Measurements from ENCODE around the gene DPM3.
"Not testable (repeated sequence)": the region's sequence is repeated elsewhere in the genome, so short reads cannot be mapped to it uniquely, and the experiment has no call there.

Gene DPM3, protein sequence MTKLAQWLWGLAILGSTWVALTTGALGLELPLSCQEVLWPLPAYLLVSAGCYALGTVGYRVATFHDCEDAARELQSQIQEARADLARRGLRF

GRCh38 chr1:155139895-155140629 lies at the start of gene DPM3:
Gene DPM3, minus strand, starts transcription at chr1:155140531. Its CDS starts 291 bp downstream, at chr1:155140240.
- Mint-ChIP-seq H3K27ac (ENCODE audit: low read depth) (peak within 1 kb of the TSS; percentile 85), H3K36me3 (ENCODE audit: insufficient read depth) (peaks cover 9% of the 10 kb centered on the region), H3K27me3 (peaks cover under 1% of the 10 kb centered on the region), H3K4me1 (peaks cover 36% of the 10 kb centered on the region), H3K9me3 (no peaks in the 10 kb centered on the region), H3K4me3 (peak within 1 kb of the TSS; percentile 89)
- DNase-seq (ENCODE audit: low spot score in 2 of 2) (peak; percentile 69 to 72), ATAC-seq (replicated peaks; ENCODE audit: extremely low read depth, poor library complexity, severe bottlenecking) (peak; percentile 66)

DNA sequence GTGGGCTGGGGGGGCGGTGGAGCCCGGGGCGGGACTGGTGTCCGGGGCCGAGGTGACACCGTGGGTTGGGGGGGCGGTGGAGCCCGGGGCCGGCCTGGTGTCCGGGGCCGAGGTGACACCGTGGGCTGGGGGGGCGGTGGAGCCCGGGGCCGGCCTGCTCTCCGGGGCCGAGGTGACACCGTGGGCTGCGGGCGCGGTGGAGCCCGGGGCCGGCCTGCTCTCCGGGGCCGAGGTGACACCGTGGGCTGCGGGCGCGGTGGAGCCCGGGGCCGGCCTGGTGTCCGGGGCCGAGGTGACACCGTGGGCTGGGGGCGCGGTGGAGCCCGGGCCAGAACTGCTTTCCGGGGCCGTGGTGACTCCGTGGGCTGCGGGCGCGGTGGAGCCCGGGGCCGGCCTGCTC lies 49.6 kb upstream of the DPM3 start:
- not testable (repeated sequence) for H3K27ac Mint-ChIP-seq (ENCODE audit: low read depth); ATAC-seq (replicated peaks; ENCODE audit: extremely low read depth, poor library complexity, severe bottlenecking); H3K27me3 Mint-ChIP-seq; DNase-seq (ENCODE audit: low spot score in 2 of 2); H3K36me3 Mint-ChIP-seq (ENCODE audit: insufficient read depth); H3K9me3 Mint-ChIP-seq; H3K4me3 Mint-ChIP-seq
- H3K4me1 Mint-ChIP-seq, result peaks cover 40% of the 10 kb centered on the region

DNA sequence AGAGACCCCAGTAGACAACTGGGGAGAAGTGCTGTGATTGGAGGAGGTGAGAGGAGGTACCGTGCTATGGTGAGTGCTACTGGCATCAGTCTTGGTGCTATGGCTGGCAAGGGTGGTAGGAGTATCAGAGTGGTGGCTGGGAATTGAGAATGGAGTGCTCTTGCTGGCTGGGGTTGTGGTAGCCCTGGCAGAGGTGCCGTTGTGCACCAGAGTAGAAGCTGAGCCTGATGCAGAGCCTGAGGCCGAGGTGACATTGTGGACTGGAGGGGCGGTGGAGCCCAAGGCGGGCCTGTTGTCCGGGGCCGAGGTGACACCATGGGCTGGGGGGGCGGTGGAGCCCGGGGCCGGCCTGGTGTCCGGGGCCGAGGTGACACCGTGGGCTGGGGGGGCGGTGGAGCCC lies 47.9 kb upstream of the DPM3 start:
- H3K27ac Mint-ChIP-seq (ENCODE audit: low read depth), result no peak overlapping the region
- ATAC-seq (replicated peaks; ENCODE audit: extremely low read depth, poor library complexity, severe bottlenecking) (no peak), DNase-seq (ENCODE audit: low spot score in 2 of 2) (no peak)
- H3K4me1 Mint-ChIP-seq, result peaks cover 24% of the 10 kb centered on the region
- no peaks in the 10 kb centered on the region for H3K27me3 Mint-ChIP-seq
- peak overlapping the region; percentile 45 for H3K4me3 Mint-ChIP-seq
- H3K9me3 Mint-ChIP-seq, result no peaks in the 10 kb centered on the region
- H3K36me3 Mint-ChIP-seq (ENCODE audit: insufficient read depth), result peaks cover 4% of the 10 kb centered on the region

- H3K4me3 Mint-ChIP-seq, result no peak overlapping the region
- ATAC-seq (replicated peaks; ENCODE audit: extremely low read depth, poor library complexity, severe bottlenecking) (no peak), DNase-seq (ENCODE audit: low spot score in 2 of 2) (no peak)
- H3K27me3 Mint-ChIP-seq, result no peaks in the 10 kb centered on the region
- H3K4me1 Mint-ChIP-seq, result peaks cover 19% of the 10 kb centered on the region
- no peaks in the 10 kb centered on the region for H3K9me3 Mint-ChIP-seq
- H3K27ac Mint-ChIP-seq (ENCODE audit: low read depth), result no peak overlapping the region
- H3K36me3 Mint-ChIP-seq (ENCODE audit: insufficient read depth), result peaks cover 7% of the 10 kb centered on the region
These were observed 47.1 kb upstream of the DPM3 start for GRCh38 chr1:155187456-155187891.

- Mint-ChIP-seq H3K9me3 (no peaks in the 10 kb centered on the region), H3K4me3 (no peak overlapping the region), H3K27ac (ENCODE audit: low read depth) (no peak overlapping the region), H3K27me3 (no peaks in the 10 kb centered on the region), H3K4me1 (peaks cover 14% of the 10 kb centered on the region), H3K36me3 (ENCODE audit: insufficient read depth) (peaks cover 7% of the 10 kb centered on the region)
- DNase-seq (ENCODE audit: low spot score in 2 of 2), result no peak
- no peak for ATAC-seq (replicated peaks; ENCODE audit: extremely low read depth, poor library complexity, severe bottlenecking)
These were observed 46.6 kb upstream of the DPM3 start for GRCh38 chr1:155186794-155187455.

- DNase-seq (ENCODE audit: low spot score in 2 of 2) (no peak), ATAC-seq (replicated peaks; ENCODE audit: extremely low read depth, poor library complexity, severe bottlenecking) (no peak)
- H3K36me3 Mint-ChIP-seq (ENCODE audit: insufficient read depth), result peaks cover 7% of the 10 kb centered on the region
- no peak overlapping the region for H3K27ac Mint-ChIP-seq (ENCODE audit: low read depth)
- H3K4me1 Mint-ChIP-seq, result peaks cover 12% of the 10 kb centered on the region
- H3K4me3 Mint-ChIP-seq, result no peak overlapping the region
- no peaks in the 10 kb centered on the region for H3K9me3 Mint-ChIP-seq
- no peaks in the 10 kb centered on the region for H3K27me3 Mint-ChIP-seq
These were observed 45.9 kb upstream of the DPM3 start for GRCh38 chr1:155186067-155186793.

GRCh38 chr1:155185783-155186066 lies 45.4 kb upstream of the DPM3 start:
- Mint-ChIP-seq H3K36me3 (ENCODE audit: insufficient read depth) (peaks cover 7% of the 10 kb centered on the region), H3K4me1 (peaks cover 12% of the 10 kb centered on the region), H3K9me3 (no peaks in the 10 kb centered on the region), H3K27me3 (no peaks in the 10 kb centered on the region), H3K27ac (ENCODE audit: low read depth) (no peak overlapping the region), H3K4me3 (no peak overlapping the region)
- ATAC-seq (replicated peaks; ENCODE audit: extremely low read depth, poor library complexity, severe bottlenecking) (no peak), DNase-seq (ENCODE audit: low spot score in 2 of 2) (no peak)

GRCh38 chr1:155184835-155185782 lies 44.8 kb upstream of the DPM3 start:
- peaks cover 7% of the 10 kb centered on the region for H3K36me3 Mint-ChIP-seq (ENCODE audit: insufficient read depth)
- no peaks in the 10 kb centered on the region for H3K27me3 Mint-ChIP-seq
- H3K4me1 Mint-ChIP-seq, result peaks cover 12% of the 10 kb centered on the region
- ATAC-seq (replicated peaks; ENCODE audit: extremely low read depth, poor library complexity, severe bottlenecking), result no peak
- no peak overlapping the region for H3K27ac Mint-ChIP-seq (ENCODE audit: low read depth)
- H3K9me3 Mint-ChIP-seq, result no peaks in the 10 kb centered on the region
- no peak for DNase-seq (ENCODE audit: low spot score in 2 of 2)
- no peak overlapping the region for H3K4me3 Mint-ChIP-seq

GRCh38 chr1:155184351-155184811 lies 44.0 kb upstream of the DPM3 start:
- ATAC-seq (replicated peaks; ENCODE audit: extremely low read depth, poor library complexity, severe bottlenecking) (no peak), DNase-seq (ENCODE audit: low spot score in 2 of 2) (no peak)
- H3K27ac Mint-ChIP-seq (ENCODE audit: low read depth), result no peak overlapping the region
- H3K36me3 Mint-ChIP-seq (ENCODE audit: insufficient read depth), result peaks cover 10% of the 10 kb centered on the region
- H3K4me3 Mint-ChIP-seq, result no peak overlapping the region
- H3K9me3 Mint-ChIP-seq, result no peaks in the 10 kb centered on the region
- H3K4me1 Mint-ChIP-seq, result peaks cover 12% of the 10 kb centered on the region
- no peaks in the 10 kb centered on the region for H3K27me3 Mint-ChIP-seq

- ATAC-seq (replicated peaks; ENCODE audit: extremely low read depth, poor library complexity, severe bottlenecking), result no peak
- DNase-seq (ENCODE audit: low spot score in 2 of 2), result no peak
- Mint-ChIP-seq H3K27me3 (no peaks in the 10 kb centered on the region), H3K27ac (ENCODE audit: low read depth) (no peak overlapping the region), H3K36me3 (ENCODE audit: insufficient read depth) (peaks cover 14% of the 10 kb centered on the region), H3K4me3 (no peak overlapping the region), H3K9me3 (no peaks in the 10 kb centered on the region), H3K4me1 (peaks cover 12% of the 10 kb centered on the region)
These were observed 43.5 kb upstream of the DPM3 start for GRCh38 chr1:155183775-155184221.

DNA sequence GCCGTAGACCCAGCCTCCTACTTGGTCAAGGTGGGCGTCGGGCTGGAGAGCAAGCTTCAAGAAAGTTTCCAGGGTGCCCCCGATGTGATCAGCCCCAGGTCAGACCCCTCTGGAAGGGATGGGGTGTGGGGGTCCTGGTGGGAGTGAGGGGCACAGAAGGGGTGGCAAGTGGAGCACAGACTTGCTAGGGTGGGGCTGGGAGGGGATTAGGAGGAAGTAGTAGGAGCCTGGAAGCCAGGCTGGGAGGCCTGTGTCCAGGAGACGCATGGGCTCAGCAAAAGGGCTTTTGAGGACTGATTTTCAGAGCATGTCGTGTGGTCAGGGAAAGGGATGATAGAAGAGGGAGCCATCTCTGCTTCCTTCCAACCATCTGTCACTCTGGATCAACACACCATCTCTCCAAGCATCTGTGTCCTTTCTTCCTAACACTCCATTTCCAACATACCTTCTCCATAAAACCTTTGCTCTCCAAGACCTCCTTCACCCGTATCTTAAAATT lies 41.8 kb upstream of the DPM3 start:
- Mint-ChIP-seq H3K4me1 (peaks cover 6% of the 10 kb centered on the region), H3K9me3 (no peaks in the 10 kb centered on the region), H3K36me3 (ENCODE audit: insufficient read depth) (peaks cover 15% of the 10 kb centered on the region), H3K27me3 (no peaks in the 10 kb centered on the region), H3K27ac (ENCODE audit: low read depth) (no peak overlapping the region), H3K4me3 (no peak overlapping the region)
- DNase-seq (ENCODE audit: low spot score in 2 of 2) (no peak), ATAC-seq (replicated peaks; ENCODE audit: extremely low read depth, poor library complexity, severe bottlenecking) (no peak)

All from central memory CD8-positive, alpha-beta T cell (primary cell).